ENCODE data around the gene PHETA1.

PHETA1 gene

GRCh38 chr12:111368788-111369495 is at the start of gene PHETA1:
TSS of gene PHETA1 (minus strand) at chr12:111369095. CDS start at chr12:111363427, 5,668 bp downstream.
- CTCF ChIA-PET, result interaction anchor here (0.6 to 4.1 kb wide), 4 partner anchors 27 to 88 kb away, joined by 3 to 18 read pairs (median 4); no protein-coding TSS in a partner anchor
- peaks cover 22% of the 10 kb centered on the region for H3K4me1 Mint-ChIP-seq
- H3K27ac Mint-ChIP-seq, result peak within 1 kb of the TSS; percentile 11
- H3K27me3 Mint-ChIP-seq, result peaks cover 39% of the 10 kb centered on the region
- H3K36me3 Mint-ChIP-seq, result no peaks in the 10 kb centered on the region
- no peaks in the 10 kb centered on the region for H3K9me3 Mint-ChIP-seq
- H3K4me3 Mint-ChIP-seq, result peak within 1 kb of the TSS; percentile 80
- peak; percentile 88 for DNase-seq

GRCh38 chr12:111418594-111418880 is 49.6 kb upstream of the PHETA1 start:
- CTCF ChIA-PET, result no interaction called here
- Mint-ChIP-seq H3K4me3 (no peak overlapping the region), H3K4me1 (peaks cover 37% of the 10 kb centered on the region), H3K27me3 (no peaks in the 10 kb centered on the region), H3K9me3 (no peaks in the 10 kb centered on the region), H3K36me3 (peaks cover 46% of the 10 kb centered on the region), H3K27ac (no peak overlapping the region)
- DNase-seq, result no peak

GRCh38 chr12:111417784-111418593 is 49.1 kb upstream of the PHETA1 start:
- Mint-ChIP-seq H3K4me3 (no peak overlapping the region), H3K36me3 (peaks cover 50% of the 10 kb centered on the region), H3K27me3 (no peaks in the 10 kb centered on the region), H3K27ac (no peak overlapping the region), H3K4me1 (peaks cover 41% of the 10 kb centered on the region), H3K9me3 (no peaks in the 10 kb centered on the region)
- CTCF ChIA-PET, result no interaction called here
- no peak for DNase-seq

GRCh38 chr12:111417290-111417689 is 48.4 kb upstream of the PHETA1 start:
- no peak for DNase-seq
- Mint-ChIP-seq H3K4me1 (peaks cover 46% of the 10 kb centered on the region), H3K27ac (no peak overlapping the region), H3K4me3 (no peak overlapping the region), H3K9me3 (no peaks in the 10 kb centered on the region), H3K36me3 (peaks cover 51% of the 10 kb centered on the region), H3K27me3 (no peaks in the 10 kb centered on the region)
- CTCF ChIA-PET, result no interaction called here

GRCh38 chr12:111414711-111415252 is 45.9 kb upstream of the PHETA1 start:
- peaks cover 46% of the 10 kb centered on the region for H3K36me3 Mint-ChIP-seq
- no peak for DNase-seq
- H3K27me3 Mint-ChIP-seq, result no peaks in the 10 kb centered on the region
- H3K9me3 Mint-ChIP-seq, result no peaks in the 10 kb centered on the region
- CTCF ChIA-PET, result no interaction called here
- peaks cover 58% of the 10 kb centered on the region for H3K4me1 Mint-ChIP-seq
- no peak overlapping the region for H3K4me3 Mint-ChIP-seq
- H3K27ac Mint-ChIP-seq, result peak overlapping the region; percentile 9

- peak overlapping the region; percentile 76 for H3K27ac Mint-ChIP-seq
- H3K4me1 Mint-ChIP-seq, result peaks cover 70% of the 10 kb centered on the region
- no peak for DNase-seq
- H3K4me3 Mint-ChIP-seq, result no peak overlapping the region
- no peaks in the 10 kb centered on the region for H3K9me3 Mint-ChIP-seq
- CTCF ChIA-PET, result interaction anchor here (0.8 to 24.2 kb wide), 4 partner anchors 10 to 34 kb away, joined by 3 to 757 read pairs (median 10); no protein-coding TSS in a partner anchor
- H3K27me3 Mint-ChIP-seq, result no peaks in the 10 kb centered on the region
- peaks cover 41% of the 10 kb centered on the region for H3K36me3 Mint-ChIP-seq
Observed at GRCh38 chr12:111413442-111414086, 44.7 kb upstream of the PHETA1 start.

- no peaks in the 10 kb centered on the region for H3K9me3 Mint-ChIP-seq
- CTCF ChIA-PET, result interaction anchor here (0.8 to 24.2 kb wide), 5 partner anchors 9 to 34 kb away, joined by 3 to 757 read pairs (median 9); no protein-coding TSS in a partner anchor
- no peaks in the 10 kb centered on the region for H3K27me3 Mint-ChIP-seq
- H3K27ac Mint-ChIP-seq, result peak overlapping the region; percentile 76
- peaks cover 77% of the 10 kb centered on the region for H3K4me1 Mint-ChIP-seq
- H3K36me3 Mint-ChIP-seq, result peaks cover 41% of the 10 kb centered on the region
- no peak for DNase-seq
- no peak overlapping the region for H3K4me3 Mint-ChIP-seq
Observed at GRCh38 chr12:111412830-111413441, 44.0 kb upstream of the PHETA1 start.

- Mint-ChIP-seq H3K4me3 (no peak overlapping the region), H3K36me3 (peaks cover 45% of the 10 kb centered on the region), H3K27ac (peak overlapping the region; percentile 76), H3K27me3 (no peaks in the 10 kb centered on the region), H3K9me3 (no peaks in the 10 kb centered on the region), H3K4me1 (peaks cover 81% of the 10 kb centered on the region)
- peak; percentile 43 for DNase-seq
- CTCF ChIA-PET, result interaction anchor here (1.0 to 24.2 kb wide), 7 partner anchors 9 to 35 kb away, joined by 3 to 757 read pairs (median 5); no protein-coding TSS in a partner anchor
Observed at GRCh38 chr12:111412007-111412829, 43.3 kb upstream of the PHETA1 start.

- no peaks in the 10 kb centered on the region for H3K27me3 Mint-ChIP-seq
- CTCF ChIA-PET, result interaction anchor here (1.0 to 24.2 kb wide), 6 partner anchors 8 to 36 kb away, joined by 3 to 757 read pairs (median 7); no protein-coding TSS in a partner anchor
- peak overlapping the region; percentile 42 for H3K27ac Mint-ChIP-seq
- peaks cover 44% of the 10 kb centered on the region for H3K36me3 Mint-ChIP-seq
- peaks cover 80% of the 10 kb centered on the region for H3K4me1 Mint-ChIP-seq
- DNase-seq, result no peak
- no peaks in the 10 kb centered on the region for H3K9me3 Mint-ChIP-seq
- H3K4me3 Mint-ChIP-seq, result no peak overlapping the region
Observed at GRCh38 chr12:111411185-111411764, 42.4 kb upstream of the PHETA1 start.

- H3K27me3 Mint-ChIP-seq, result no peaks in the 10 kb centered on the region
- no peak for DNase-seq
- H3K9me3 Mint-ChIP-seq, result no peaks in the 10 kb centered on the region
- H3K4me3 Mint-ChIP-seq, result no peak overlapping the region
- CTCF ChIA-PET, result interaction anchor here (0.8 to 24.2 kb wide), 3 partner anchors 14 to 37 kb away, joined by 3 to 757 read pairs (median 5); no protein-coding TSS in a partner anchor
- H3K4me1 Mint-ChIP-seq, result peaks cover 76% of the 10 kb centered on the region
- H3K36me3 Mint-ChIP-seq, result peaks cover 40% of the 10 kb centered on the region
- H3K27ac Mint-ChIP-seq, result peak overlapping the region; percentile 72
Observed at GRCh38 chr12:111410431-111411184, 41.7 kb upstream of the PHETA1 start.

GRCh38 chr12:111409780-111410430 is 41.0 kb upstream of the PHETA1 start:
- Mint-ChIP-seq H3K9me3 (no peaks in the 10 kb centered on the region), H3K27me3 (no peaks in the 10 kb centered on the region), H3K4me1 (peaks cover 75% of the 10 kb centered on the region), H3K4me3 (peak overlapping the region; percentile 96), H3K27ac (peak overlapping the region; percentile 77), H3K36me3 (peaks cover 37% of the 10 kb centered on the region)
- CTCF ChIA-PET, result interaction anchor here (0.8 to 24.2 kb wide), 4 partner anchors 13 to 37 kb away, joined by 3 to 757 read pairs (median 6); no protein-coding TSS in a partner anchor
- DNase-seq, result peak; percentile 65

GRCh38 chr12:111409403-111409779 is 40.5 kb upstream of the PHETA1 start:
- DNase-seq, result peak; percentile 33
- no peaks in the 10 kb centered on the region for H3K27me3 Mint-ChIP-seq
- CTCF ChIA-PET, result interaction anchor here (1.3 to 24.2 kb wide), 3 partner anchors 13 to 38 kb away, joined by 3 to 757 read pairs (median 10); no protein-coding TSS in a partner anchor
- H3K36me3 Mint-ChIP-seq, result peaks cover 32% of the 10 kb centered on the region
- H3K4me3 Mint-ChIP-seq, result peak overlapping the region; percentile 96
- no peaks in the 10 kb centered on the region for H3K9me3 Mint-ChIP-seq
- peaks cover 75% of the 10 kb centered on the region for H3K4me1 Mint-ChIP-seq
- H3K27ac Mint-ChIP-seq, result peak overlapping the region; percentile 77

All from activated naive CD4-positive, alpha-beta T cell treated with anti-CD3 and anti-CD28 coated beads, Interleukin-2, amount 10 ng/mL, durations not matched to agents 7 days and 5 days (primary cell).